Skeletal muscle tissue (tissue), 4 donors: ENCODE measurements around the gene LMOD1. TPM values are rescaled to one million over a fixed set of nuclear protein-coding genes. Genes with fewer than 3 reads are reported as not detected.

Experiments
- H3K27ac ChIP-seq: one replicate; pipeline ENCODE4 v1.7.0; 2013; ENCODE audit warnings: mild to moderate bottlenecking, low read depth, low read length, inconsistent platforms
- H3K27me3 ChIP-seq, 3 donors: one replicate each; pipeline ENCODE4 v1.7.0; 2013; ENCODE audit warnings: low read length in 3 of 3; ENCODE audit not compliant: control insufficient read depth in 3 of 3, insufficient read depth in 3 of 3
- H3K36me3 ChIP-seq, 3 donors: one replicate each; pipeline ENCODE4 v1.7.0; 2013; ENCODE audit warnings: low read length in 3 of 3; ENCODE audit not compliant: control insufficient read depth in 3 of 3, insufficient read depth in 3 of 3
- H3K4me1 ChIP-seq, 3 donors: one replicate each; pipeline ENCODE4 v1.7.0; 2013; ENCODE audit warnings: low read length in 3 of 3, mild to moderate bottlenecking in 3 of 3; ENCODE audit not compliant: control insufficient read depth in 3 of 3, insufficient read depth in 3 of 3
- H3K4me3 ChIP-seq, 3 donors: one replicate each; pipeline ENCODE4 v1.7.0; 2013; ENCODE audit warnings: low read length in 3 of 3
- H3K9ac ChIP-seq, 3 donors: one replicate each; pipeline ENCODE4 v1.7.0; 2013; ENCODE audit warnings: low read length in 3 of 3, mild to moderate bottlenecking in 3 of 3, moderate library complexity in 2 of 3, low read depth in 1 of 3
- H3K9me3 ChIP-seq, 3 donors: one replicate each; pipeline ENCODE4 v1.7.0; 2013; ENCODE audit warnings: low read length in 3 of 3; ENCODE audit not compliant: control insufficient read depth in 3 of 3
- total RNA-seq: library from RNA; depleted of rRNA; stranded (reverse); fragments of >200 nt; gene quantifications from one replicate; pipeline ENCODE4 v1.2.3, GENCODE V29; 2014
- donor health status: Osteomylitis.

LMOD1 gene
- total RNA-seq, 1 donor from 2014 or later = 15.1 TPM

GRCh38 chr1:201939148-201939547 is 7.2 kb downstream of the LMOD1 start:
- no peak overlapping the region for H3K4me3 ChIP-seq

GRCh38 chr1:201938440-201939035 is 7.8 kb downstream of the LMOD1 start:
- Histone ChIP-seq H3K4me1 (peaks cover 37 to 60% (median 49%) of the 10 kb centered on the region in 3 donors), H3K27ac (peak overlapping the region; percentile 80), H3K4me3 (peak overlapping the region; percentile 6 to 37 (median 35)), H3K9me3 (no peaks in the 10 kb centered on the region), H3K36me3 (peaks cover 0 to 5% (median 4%) of the 10 kb centered on the region in 3 donors), H3K27me3 (no peaks in the 10 kb centered on the region), H3K9ac (peak overlapping the region; percentile 21 to 69 (median 52))

More at GRCh38 chr1:201939148-201939547, 7.2 kb downstream of the LMOD1 start:
- H3K9me3 ChIP-seq = no peaks in the 10 kb centered on the region
- H3K36me3 ChIP-seq = peaks cover 0 to 5% (median 4%) of the 10 kb centered on the region in 3 donors
- peak overlapping the region; percentile 80 for H3K27ac ChIP-seq
- peaks cover 34 to 61% (median 47%) of the 10 kb centered on the region in 3 donors for H3K4me1 ChIP-seq
- H3K27me3 ChIP-seq = no peaks in the 10 kb centered on the region
- H3K9ac ChIP-seq = peak overlapping the region in 2 of 3 donors; percentile 52 to 62

GRCh38 chr1:201937624-201938213 is 8.6 kb downstream of the LMOD1 start:
- peaks cover 0 to 2% (median 0%) of the 10 kb centered on the region in 3 donors for H3K36me3 ChIP-seq
- H3K27me3 ChIP-seq = no peaks in the 10 kb centered on the region
- H3K27ac ChIP-seq = peak overlapping the region; percentile 80
- no peak overlapping the region for H3K9ac ChIP-seq
- no peak overlapping the region for H3K4me3 ChIP-seq
- no peaks in the 10 kb centered on the region for H3K9me3 ChIP-seq
- peaks cover 34 to 52% (median 42%) of the 10 kb centered on the region in 3 donors for H3K4me1 ChIP-seq

- H3K27ac ChIP-seq = peak overlapping the region; percentile 23
- no peaks in the 10 kb centered on the region for H3K27me3 ChIP-seq
- H3K9me3 ChIP-seq = no peaks in the 10 kb centered on the region
- no peak overlapping the region for H3K4me3 ChIP-seq
- H3K9ac ChIP-seq = no peak overlapping the region
- H3K4me1 ChIP-seq = peaks cover 22 to 38% (median 25%) of the 10 kb centered on the region in 3 donors
- H3K36me3 ChIP-seq = peaks cover 0 to 17% (median 8%) of the 10 kb centered on the region in 3 donors
These were observed 12.4 kb downstream of the LMOD1 start for GRCh38 chr1:201933840-201934430.

GRCh38 chr1:201930803-201931202 is 15.5 kb downstream of the LMOD1 start:
- Histone ChIP-seq H3K27me3 (no peaks in the 10 kb centered on the region), H3K9me3 (no peaks in the 10 kb centered on the region), H3K27ac (no peak overlapping the region), H3K36me3 (peaks cover 0 to 15% (median 8%) of the 10 kb centered on the region in 3 donors), H3K9ac (no peak overlapping the region), H3K4me3 (no peak overlapping the region), H3K4me1 (peaks cover 20 to 28% (median 27%) of the 10 kb centered on the region in 3 donors)

GRCh38 chr1:201930137-201930536 is 16.2 kb downstream of the LMOD1 start:
- H3K4me1 ChIP-seq = peaks cover 21 to 32% (median 31%) of the 10 kb centered on the region in 3 donors
- no peak overlapping the region for H3K9ac ChIP-seq
- no peaks in the 10 kb centered on the region for H3K27me3 ChIP-seq
- peaks cover 0 to 15% (median 8%) of the 10 kb centered on the region in 3 donors for H3K36me3 ChIP-seq
- no peaks in the 10 kb centered on the region for H3K9me3 ChIP-seq
- no peak overlapping the region for H3K27ac ChIP-seq
- no peak overlapping the region for H3K4me3 ChIP-seq

GRCh38 chr1:201928266-201928665 is 18.1 kb downstream of the LMOD1 start:
- Histone ChIP-seq H3K9me3 (no peaks in the 10 kb centered on the region), H3K27me3 (no peaks in the 10 kb centered on the region), H3K4me1 (peaks cover 16 to 27% (median 23%) of the 10 kb centered on the region in 3 donors), H3K27ac (no peak overlapping the region), H3K36me3 (peaks cover 0 to 15% (median 8%) of the 10 kb centered on the region in 3 donors), H3K9ac (no peak overlapping the region), H3K4me3 (no peak overlapping the region)

GRCh38 chr1:201925981-201926645 is 20.2 kb downstream of the LMOD1 start:
- no peaks in the 10 kb centered on the region for H3K9me3 ChIP-seq
- no peaks in the 10 kb centered on the region for H3K27me3 ChIP-seq
- H3K27ac ChIP-seq = peak overlapping the region; percentile 15
- H3K9ac ChIP-seq = no peak overlapping the region
- peaks cover 0 to 8% (median 8%) of the 10 kb centered on the region in 3 donors for H3K36me3 ChIP-seq
- H3K4me3 ChIP-seq = no peak overlapping the region
- peaks cover 14 to 23% (median 23%) of the 10 kb centered on the region in 3 donors for H3K4me1 ChIP-seq

- Histone ChIP-seq H3K9me3 (no peaks in the 10 kb centered on the region), H3K27ac (no peak overlapping the region), H3K4me3 (no peak overlapping the region), H3K4me1 (peaks cover 14 to 23% (median 20%) of the 10 kb centered on the region in 3 donors), H3K27me3 (no peaks in the 10 kb centered on the region), H3K36me3 (peaks cover 0 to 8% (median 4%) of the 10 kb centered on the region in 3 donors), H3K9ac (no peak overlapping the region)
These were observed 21.1 kb downstream of the LMOD1 start for GRCh38 chr1:201925301-201925567.
